Measurements from ENCODE around the gene OR9Q1.

The OR9Q1 gene

GRCh38 chr11:58067685-58068084, 44.0 kb downstream of the OR9Q1 start:
- Histone ChIP-seq H3K27ac (ENCODE audit: low read length) (no peak overlapping the region), H3K9ac (ENCODE audit: low read length) (no peak overlapping the region), H3K36me3 (ENCODE audit: control insufficient read depth, low read depth, low read length) (no peaks in the 10 kb centered on the region), H3K27me3 (ENCODE audit: control insufficient read depth, insufficient read depth, low read length) (no peaks in the 10 kb centered on the region), H3K4me3 (ENCODE audit: low read length) (no peak overlapping the region), H3K9me3 (ENCODE audit: control insufficient read depth, low read depth, low read length) (no peaks in the 10 kb centered on the region), H3K4me1 (ENCODE audit: control insufficient read depth, low read depth, low read length) (no peaks in the 10 kb centered on the region)

GRCh38 chr11:58068655-58069054, 45.0 kb downstream of the OR9Q1 start:
- H3K27me3 ChIP-seq (ENCODE audit: control insufficient read depth, insufficient read depth, low read length), result no peaks in the 10 kb centered on the region
- H3K27ac ChIP-seq (ENCODE audit: low read length), result no peak overlapping the region
- H3K9me3 ChIP-seq (ENCODE audit: control insufficient read depth, low read depth, low read length), result no peaks in the 10 kb centered on the region
- no peaks in the 10 kb centered on the region for H3K4me1 ChIP-seq (ENCODE audit: control insufficient read depth, low read depth, low read length)
- H3K9ac ChIP-seq (ENCODE audit: low read length), result no peak overlapping the region
- no peaks in the 10 kb centered on the region for H3K36me3 ChIP-seq (ENCODE audit: control insufficient read depth, low read depth, low read length)
- no peak overlapping the region for H3K4me3 ChIP-seq (ENCODE audit: low read length)

- Histone ChIP-seq H3K9me3 (ENCODE audit: control insufficient read depth, low read depth, low read length) (no peaks in the 10 kb centered on the region), H3K9ac (ENCODE audit: low read length) (no peak overlapping the region), H3K36me3 (ENCODE audit: control insufficient read depth, low read depth, low read length) (no peaks in the 10 kb centered on the region), H3K27me3 (ENCODE audit: control insufficient read depth, insufficient read depth, low read length) (no peaks in the 10 kb centered on the region), H3K4me3 (ENCODE audit: low read length) (no peak overlapping the region), H3K4me1 (ENCODE audit: control insufficient read depth, low read depth, low read length) (no peaks in the 10 kb centered on the region), H3K27ac (ENCODE audit: low read length) (no peak overlapping the region)
Measured at GRCh38 chr11:58070585-58070984, 46.9 kb downstream of the OR9Q1 start.

GRCh38 chr11:58075781-58076180, 52.1 kb downstream of the OR9Q1 start:
- H3K4me1 ChIP-seq (ENCODE audit: control insufficient read depth, low read depth, low read length), result no peaks in the 10 kb centered on the region
- no peak overlapping the region for H3K4me3 ChIP-seq (ENCODE audit: low read length)
- no peak overlapping the region for H3K9ac ChIP-seq (ENCODE audit: low read length)
- no peaks in the 10 kb centered on the region for H3K36me3 ChIP-seq (ENCODE audit: control insufficient read depth, low read depth, low read length)
- no peaks in the 10 kb centered on the region for H3K27me3 ChIP-seq (ENCODE audit: control insufficient read depth, insufficient read depth, low read length)
- H3K27ac ChIP-seq (ENCODE audit: low read length), result no peak overlapping the region
- no peaks in the 10 kb centered on the region for H3K9me3 ChIP-seq (ENCODE audit: control insufficient read depth, low read depth, low read length)

- H3K27ac ChIP-seq (ENCODE audit: low read length), result no peak overlapping the region
- H3K36me3 ChIP-seq (ENCODE audit: control insufficient read depth, low read depth, low read length), result no peaks in the 10 kb centered on the region
- no peaks in the 10 kb centered on the region for H3K27me3 ChIP-seq (ENCODE audit: control insufficient read depth, insufficient read depth, low read length)
- no peaks in the 10 kb centered on the region for H3K4me1 ChIP-seq (ENCODE audit: control insufficient read depth, low read depth, low read length)
- no peak overlapping the region for H3K4me3 ChIP-seq (ENCODE audit: low read length)
- H3K9ac ChIP-seq (ENCODE audit: low read length), result no peak overlapping the region
- no peaks in the 10 kb centered on the region for H3K9me3 ChIP-seq (ENCODE audit: control insufficient read depth, low read depth, low read length)
Measured at GRCh38 chr11:58086528-58086927, 62.8 kb downstream of the OR9Q1 start.

GRCh38 chr11:58097437-58097836, 73.8 kb downstream of the OR9Q1 start:
- no peak overlapping the region for H3K9ac ChIP-seq (ENCODE audit: low read length)
- no peak overlapping the region for H3K4me3 ChIP-seq (ENCODE audit: low read length)
- H3K9me3 ChIP-seq (ENCODE audit: control insufficient read depth, low read depth, low read length), result peaks cover under 1% of the 10 kb centered on the region
- H3K27ac ChIP-seq (ENCODE audit: low read length), result no peak overlapping the region
- H3K27me3 ChIP-seq (ENCODE audit: control insufficient read depth, insufficient read depth, low read length), result no peaks in the 10 kb centered on the region
- no peaks in the 10 kb centered on the region for H3K4me1 ChIP-seq (ENCODE audit: control insufficient read depth, low read depth, low read length)
- H3K36me3 ChIP-seq (ENCODE audit: control insufficient read depth, low read depth, low read length), result no peaks in the 10 kb centered on the region

- H3K4me1 ChIP-seq (ENCODE audit: control insufficient read depth, low read depth, low read length), result no peaks in the 10 kb centered on the region
- H3K27ac ChIP-seq (ENCODE audit: low read length), result no peak overlapping the region
- no peak overlapping the region for H3K9ac ChIP-seq (ENCODE audit: low read length)
- no peaks in the 10 kb centered on the region for H3K36me3 ChIP-seq (ENCODE audit: control insufficient read depth, low read depth, low read length)
- no peak overlapping the region for H3K4me3 ChIP-seq (ENCODE audit: low read length)
- no peaks in the 10 kb centered on the region for H3K27me3 ChIP-seq (ENCODE audit: control insufficient read depth, insufficient read depth, low read length)
- no peaks in the 10 kb centered on the region for H3K9me3 ChIP-seq (ENCODE audit: control insufficient read depth, low read depth, low read length)
Measured at GRCh38 chr11:58121096-58121495, 97.4 kb downstream of the OR9Q1 start.

- H3K9ac ChIP-seq (ENCODE audit: low read length), result no peak within 1 kb of the TSS
- no peaks in the 10 kb centered on the region for H3K9me3 ChIP-seq (ENCODE audit: control insufficient read depth, low read depth, low read length)
Measured at GRCh38 chr11:58125469-58125868, 101.8 kb downstream of the OR9Q1 start, which contains the start of gene OR9I1. TSS of gene OR9I1 (minus strand) at chr11:58125530. CDS start at chr11:58119444, 6,086 bp downstream.

GRCh38 chr11:58127350-58127749, 103.7 kb downstream of the OR9Q1 start:
- no peaks in the 10 kb centered on the region for H3K27me3 ChIP-seq (ENCODE audit: control insufficient read depth, insufficient read depth, low read length)
- H3K4me1 ChIP-seq (ENCODE audit: control insufficient read depth, low read depth, low read length), result no peaks in the 10 kb centered on the region
- H3K4me3 ChIP-seq (ENCODE audit: low read length), result no peak overlapping the region
- H3K27ac ChIP-seq (ENCODE audit: low read length), result no peak overlapping the region
- no peaks in the 10 kb centered on the region for H3K36me3 ChIP-seq (ENCODE audit: control insufficient read depth, low read depth, low read length)
- H3K9ac ChIP-seq (ENCODE audit: low read length), result no peak overlapping the region
- H3K9me3 ChIP-seq (ENCODE audit: control insufficient read depth, low read depth, low read length), result no peaks in the 10 kb centered on the region

More at GRCh38 chr11:58125469-58125868, 101.8 kb downstream of the OR9Q1 start, which contains the start of gene OR9I1:
- H3K27ac ChIP-seq (ENCODE audit: low read length), result no peak within 1 kb of the TSS
- H3K36me3 ChIP-seq (ENCODE audit: control insufficient read depth, low read depth, low read length), result no peaks in the 10 kb centered on the region
- no peaks in the 10 kb centered on the region for H3K27me3 ChIP-seq (ENCODE audit: control insufficient read depth, insufficient read depth, low read length)
- H3K4me3 ChIP-seq (ENCODE audit: low read length), result no peak within 1 kb of the TSS
- H3K4me1 ChIP-seq (ENCODE audit: control insufficient read depth, low read depth, low read length), result no peaks in the 10 kb centered on the region

- no peaks in the 10 kb centered on the region for H3K36me3 ChIP-seq (ENCODE audit: control insufficient read depth, low read depth, low read length)
- no peak overlapping the region for H3K4me3 ChIP-seq (ENCODE audit: low read length)
- H3K9me3 ChIP-seq (ENCODE audit: control insufficient read depth, low read depth, low read length), result no peaks in the 10 kb centered on the region
- no peaks in the 10 kb centered on the region for H3K27me3 ChIP-seq (ENCODE audit: control insufficient read depth, insufficient read depth, low read length)
- H3K4me1 ChIP-seq (ENCODE audit: control insufficient read depth, low read depth, low read length), result no peaks in the 10 kb centered on the region
- no peak overlapping the region for H3K9ac ChIP-seq (ENCODE audit: low read length)
- H3K27ac ChIP-seq (ENCODE audit: low read length), result no peak overlapping the region
Measured at GRCh38 chr11:58133309-58134076, 109.8 kb downstream of the OR9Q1 start.

- H3K9me3 ChIP-seq (ENCODE audit: control insufficient read depth, low read depth, low read length), result no peaks in the 10 kb centered on the region
- no peak overlapping the region for H3K4me3 ChIP-seq (ENCODE audit: low read length)
- no peaks in the 10 kb centered on the region for H3K36me3 ChIP-seq (ENCODE audit: control insufficient read depth, low read depth, low read length)
- H3K27ac ChIP-seq (ENCODE audit: low read length), result no peak overlapping the region
- no peaks in the 10 kb centered on the region for H3K4me1 ChIP-seq (ENCODE audit: control insufficient read depth, low read depth, low read length)
- H3K9ac ChIP-seq (ENCODE audit: low read length), result no peak overlapping the region
- H3K27me3 ChIP-seq (ENCODE audit: control insufficient read depth, insufficient read depth, low read length), result no peaks in the 10 kb centered on the region
Measured at GRCh38 chr11:58134151-58134550, 110.5 kb downstream of the OR9Q1 start.

- Histone ChIP-seq H3K36me3 (ENCODE audit: control insufficient read depth, low read depth, low read length) (no peaks in the 10 kb centered on the region), H3K9me3 (ENCODE audit: control insufficient read depth, low read depth, low read length) (no peaks in the 10 kb centered on the region), H3K27ac (ENCODE audit: low read length) (no peak overlapping the region), H3K4me3 (ENCODE audit: low read length) (no peak overlapping the region), H3K4me1 (ENCODE audit: control insufficient read depth, low read depth, low read length) (no peaks in the 10 kb centered on the region), H3K27me3 (ENCODE audit: control insufficient read depth, insufficient read depth, low read length) (no peaks in the 10 kb centered on the region), H3K9ac (ENCODE audit: low read length) (no peak overlapping the region)
Measured at GRCh38 chr11:58135171-58135570, 111.5 kb downstream of the OR9Q1 start.
